GM12865 (cell line): ENCODE measurements around the gene ARHGEF7.

Experiments used
- DNase-seq: peaks from one replicate; pipeline ENCODE4 v3.0.0; 2010; ENCODE audit warnings: low read depth
- H3K4me3 ChIP-seq: 2 replicates; pipeline ENCODE4 v1.5.1; 2011; ENCODE audit warnings: mild to moderate bottlenecking, low read depth, low read length, control low read depth
- TF ChIP-seq, protein P1 (sequence below): IDR thresholded peaks from 2 replicates; pipeline ENCODE4 v1.5.1; 2011; ENCODE audit warnings: low read length, control low read depth, low read depth, inconsistent platforms; ENCODE audit not compliant: insufficient read depth; ENCODE audit errors: missing control alignments

The ARHGEF7 gene

DNA sequence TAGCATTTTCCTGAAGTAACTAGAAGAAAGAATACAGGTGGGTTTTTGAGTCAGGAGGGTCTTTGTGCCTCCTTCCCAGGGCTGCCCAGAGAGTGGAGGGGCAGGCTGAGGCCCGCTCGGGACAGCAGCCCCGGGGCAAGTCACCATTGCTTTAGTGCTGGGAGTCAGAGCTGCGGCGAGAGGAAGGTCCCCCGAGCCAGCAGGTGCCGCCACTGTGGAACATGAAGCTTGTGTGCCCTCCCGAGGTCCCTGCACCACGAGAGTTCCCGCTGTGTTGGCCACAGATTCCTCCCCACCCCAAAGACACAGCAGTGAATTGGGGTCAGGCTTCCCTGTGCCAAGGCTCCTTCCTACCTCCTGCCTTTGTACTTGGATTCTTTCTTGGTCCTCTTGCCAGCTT, 154.4 kb downstream of the ARHGEF7 start:
- DNase-seq = no peak
- TF ChIP-seq, protein P1, sequence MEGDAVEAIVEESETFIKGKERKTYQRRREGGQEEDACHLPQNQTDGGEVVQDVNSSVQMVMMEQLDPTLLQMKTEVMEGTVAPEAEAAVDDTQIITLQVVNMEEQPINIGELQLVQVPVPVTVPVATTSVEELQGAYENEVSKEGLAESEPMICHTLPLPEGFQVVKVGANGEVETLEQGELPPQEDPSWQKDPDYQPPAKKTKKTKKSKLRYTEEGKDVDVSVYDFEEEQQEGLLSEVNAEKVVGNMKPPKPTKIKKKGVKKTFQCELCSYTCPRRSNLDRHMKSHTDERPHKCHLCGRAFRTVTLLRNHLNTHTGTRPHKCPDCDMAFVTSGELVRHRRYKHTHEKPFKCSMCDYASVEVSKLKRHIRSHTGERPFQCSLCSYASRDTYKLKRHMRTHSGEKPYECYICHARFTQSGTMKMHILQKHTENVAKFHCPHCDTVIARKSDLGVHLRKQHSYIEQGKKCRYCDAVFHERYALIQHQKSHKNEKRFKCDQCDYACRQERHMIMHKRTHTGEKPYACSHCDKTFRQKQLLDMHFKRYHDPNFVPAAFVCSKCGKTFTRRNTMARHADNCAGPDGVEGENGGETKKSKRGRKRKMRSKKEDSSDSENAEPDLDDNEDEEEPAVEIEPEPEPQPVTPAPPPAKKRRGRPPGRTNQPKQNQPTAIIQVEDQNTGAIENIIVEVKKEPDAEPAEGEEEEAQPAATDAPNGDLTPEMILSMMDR = no peak
- H3K4me3 ChIP-seq = no peak overlapping the region

DNA sequence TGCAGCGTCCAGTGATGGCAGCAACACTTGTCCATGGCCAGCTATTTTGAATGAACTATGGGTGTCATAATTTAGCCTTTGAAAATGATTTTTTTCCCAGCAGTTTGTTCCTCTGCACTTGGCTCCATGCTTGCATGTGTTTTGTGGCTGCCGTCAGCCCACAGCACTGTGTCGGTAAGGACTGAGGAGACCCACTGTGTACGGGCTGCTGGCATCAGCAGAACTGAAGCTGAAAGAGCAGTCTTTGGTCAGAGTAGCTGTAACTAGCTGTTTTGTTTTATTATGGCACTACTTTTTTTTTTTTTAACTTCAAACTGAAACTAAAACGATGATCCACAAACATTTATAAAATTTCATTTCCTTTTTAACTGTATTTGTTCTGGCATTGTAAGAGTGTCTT, 155.0 kb downstream of the ARHGEF7 start:
- DNase-seq = no peak
- TF ChIP-seq, protein P1 = no peak
- H3K4me3 ChIP-seq = no peak overlapping the region

DNA sequence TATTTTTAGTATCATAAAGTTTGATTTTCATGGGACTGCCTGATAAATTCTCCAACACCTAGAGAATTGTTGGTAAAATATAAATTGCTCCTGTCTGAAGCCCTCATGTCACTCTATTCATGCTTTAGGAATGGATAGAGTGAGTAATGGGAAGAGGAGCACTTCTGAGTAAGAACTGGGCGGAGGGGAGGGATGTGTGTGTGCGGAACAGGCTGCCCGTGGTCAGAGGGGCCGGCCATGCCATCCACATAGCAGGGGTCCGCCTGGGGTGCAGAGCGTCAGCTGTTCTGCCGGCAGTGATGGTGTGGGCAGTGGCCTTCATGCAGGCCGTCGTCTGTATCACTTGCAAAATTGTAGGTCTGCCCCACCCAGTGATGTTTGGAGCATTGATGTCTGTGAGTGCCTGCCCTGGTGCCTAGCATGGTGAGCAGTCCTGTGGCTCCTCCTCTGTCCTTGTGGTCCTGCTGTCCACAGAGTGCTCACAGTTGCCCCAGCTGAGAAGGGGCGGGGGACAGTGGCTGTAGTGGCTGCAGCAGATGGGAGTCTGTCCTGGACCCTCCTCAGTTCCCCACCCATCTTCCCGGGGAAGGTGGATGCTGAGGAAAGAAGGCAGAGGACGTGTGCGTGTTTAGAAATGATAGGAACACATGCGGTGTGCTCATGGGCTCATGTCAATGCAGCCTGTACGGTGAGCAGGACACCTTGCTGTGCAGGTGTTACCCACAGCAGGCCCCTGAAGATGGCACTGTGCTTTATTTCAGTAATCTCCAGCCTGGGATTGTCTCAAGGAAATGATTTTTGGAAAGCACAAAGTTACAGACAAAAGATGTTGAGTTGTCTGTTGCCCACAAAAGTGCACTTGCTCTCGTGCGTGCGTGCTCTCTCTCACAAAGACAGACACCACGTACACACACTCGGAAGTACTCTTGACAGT, 155.9 kb downstream of the ARHGEF7 start:
- no peak overlapping the region for H3K4me3 ChIP-seq
- no peak for DNase-seq
- TF ChIP-seq, protein P1 = no peak

DNA sequence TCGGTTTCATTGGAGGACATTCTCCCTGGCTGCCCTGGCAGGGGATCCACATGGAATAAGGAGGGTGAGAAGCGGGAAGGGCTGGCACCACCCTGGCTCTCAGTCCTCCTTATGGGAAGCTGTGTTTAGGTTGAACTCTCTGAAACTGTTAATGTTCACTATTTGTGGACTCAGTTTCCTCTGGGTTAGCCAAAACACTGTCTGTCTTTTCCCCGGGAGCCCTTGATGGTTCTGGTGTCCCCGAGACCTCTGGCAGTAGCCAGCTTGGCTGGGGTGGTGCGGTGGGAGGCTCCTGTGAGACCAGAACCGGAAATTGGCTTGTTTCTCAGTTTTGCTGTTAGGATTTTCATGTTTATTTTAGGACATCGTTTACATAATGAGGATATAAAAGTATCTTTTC, 157.0 kb downstream of the ARHGEF7 start:
- no peak for DNase-seq
- no peak overlapping the region for H3K4me3 ChIP-seq
- TF ChIP-seq, protein P1 = no peak

DNA sequence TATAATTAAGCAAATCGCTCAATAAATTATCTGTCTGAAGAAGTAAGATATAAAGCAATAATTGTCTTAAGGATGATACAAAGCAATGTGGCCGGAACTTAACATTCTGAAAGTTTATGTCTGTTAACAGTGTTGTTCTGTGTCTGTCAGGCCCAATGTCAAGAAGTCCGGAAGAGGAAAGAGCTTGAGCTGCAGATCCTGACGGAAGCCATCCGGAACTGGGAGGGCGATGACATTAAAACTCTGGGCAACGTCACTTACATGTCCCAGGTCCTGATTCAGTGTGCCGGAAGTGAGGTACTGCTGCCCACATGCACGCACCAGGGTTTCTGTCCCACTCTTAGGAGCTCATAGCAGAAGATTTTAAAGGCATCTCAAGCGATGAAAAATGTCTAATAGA, 160.3 kb downstream of the ARHGEF7 start:
- no peak overlapping the region for H3K4me3 ChIP-seq
- no peak for DNase-seq
- TF ChIP-seq, protein P1 = no peak

DNA sequence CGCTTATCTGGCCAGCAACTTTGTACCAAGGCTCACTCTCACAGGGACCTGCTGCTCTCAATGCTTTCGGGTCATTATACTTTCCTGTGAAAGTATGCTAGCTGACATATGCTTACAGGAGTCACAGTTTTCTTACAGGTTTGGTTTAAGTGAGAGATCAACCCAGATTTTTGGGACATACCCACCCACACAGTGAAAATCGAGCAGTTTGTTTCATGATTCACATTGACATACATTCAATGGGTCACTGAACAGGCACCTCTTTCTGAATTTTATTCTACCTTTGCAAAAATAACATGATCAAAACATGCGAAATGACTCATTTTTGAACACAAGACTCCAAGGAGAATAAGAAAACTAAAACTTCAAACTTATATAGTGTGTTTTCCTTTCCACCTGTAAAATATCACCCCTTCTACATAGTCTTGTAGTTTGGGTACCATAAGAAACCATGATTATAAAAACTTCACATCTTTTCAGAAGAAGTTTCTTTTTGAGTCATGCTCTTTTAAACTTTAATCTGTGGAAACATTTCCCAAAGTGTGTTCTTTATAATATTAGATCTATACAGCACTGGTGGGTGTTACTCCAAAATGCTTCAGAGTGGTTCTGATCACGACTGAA, 161.0 kb downstream of the ARHGEF7 start:
- no peak for DNase-seq
- TF ChIP-seq, protein P1 = no peak
- H3K4me3 ChIP-seq = no peak overlapping the region
